ENCODE measurements around the gene GNL3L.
A peak's percentile ranks its signal among the peaks of the same experiment; 100 is the strongest.
"Not testable (repeated sequence)": the region's sequence is repeated elsewhere in the genome, so short reads cannot be mapped to it uniquely, and the experiment has no call there.

Gene GNL3L

GRCh38 chrX:54530357-54530900 is 410 bp downstream of the GNL3L start:
- DNase-seq (ENCODE audit: low read depth), result no peak
- TF ChIP-seq CTCF (conservative IDR thresholded peaks at IDR 0.05; ENCODE audit: low read depth, low read length), result no peak
- peak overlapping the region; percentile 91 for H3K4me3 ChIP-seq (ENCODE audit: low read length)

- no peak for DNase-seq (ENCODE audit: low read depth)
- no peak overlapping the region for H3K4me3 ChIP-seq (ENCODE audit: low read length)
- no peak for TF ChIP-seq CTCF (conservative IDR thresholded peaks at IDR 0.05; ENCODE audit: low read depth, low read length)
Measured at GRCh38 chrX:54534271-54534670, 4.3 kb downstream of the GNL3L start.

- H3K4me3 ChIP-seq (ENCODE audit: low read length), result no peak overlapping the region
- TF ChIP-seq CTCF (conservative IDR thresholded peaks at IDR 0.05; ENCODE audit: low read depth, low read length), result no peak
- DNase-seq (ENCODE audit: low read depth), result no peak
Measured at GRCh38 chrX:54540289-54540688, 10.3 kb downstream of the GNL3L start.

GRCh38 chrX:54542239-54542638 is 12.2 kb downstream of the GNL3L start:
- not testable (repeated sequence) for H3K4me3 ChIP-seq (ENCODE audit: low read length); DNase-seq (ENCODE audit: low read depth)

GRCh38 chrX:54550821-54551220 is 20.8 kb downstream of the GNL3L start:
- H3K4me3 ChIP-seq (ENCODE audit: low read length), result no peak overlapping the region
- DNase-seq (ENCODE audit: low read depth), result no peak
- TF ChIP-seq CTCF (conservative IDR thresholded peaks at IDR 0.05; ENCODE audit: low read depth, low read length), result no peak

GRCh38 chrX:54551801-54552200 is 21.8 kb downstream of the GNL3L start:
- no peak overlapping the region for H3K4me3 ChIP-seq (ENCODE audit: low read length)
- no peak for DNase-seq (ENCODE audit: low read depth)
- no peak for TF ChIP-seq CTCF (conservative IDR thresholded peaks at IDR 0.05; ENCODE audit: low read depth, low read length)

GRCh38 chrX:54555006-54555405 is 25.0 kb downstream of the GNL3L start:
- not testable (repeated sequence) for DNase-seq (ENCODE audit: low read depth); H3K4me3 ChIP-seq (ENCODE audit: low read length)

GRCh38 chrX:54560411-54560810 is 30.4 kb downstream of the GNL3L start:
- no peak overlapping the region for H3K4me3 ChIP-seq (ENCODE audit: low read length)
- TF ChIP-seq CTCF (conservative IDR thresholded peaks at IDR 0.05; ENCODE audit: low read depth, low read length), result no peak
- no peak for DNase-seq (ENCODE audit: low read depth)

All from retinal pigment epithelial cell (primary cell).